ENCODE measurements around the gene SNN. TPM values are rescaled to one million over a fixed set of nuclear protein-coding genes. Genes with fewer than 3 reads are reported as not detected.
A peak's percentile ranks its signal among the peaks of the same experiment; 100 is the strongest.

The SNN gene
- total RNA-seq, 4 donors from 2014 or later: 30.7 to 66.9 (median 33.6) TPM

DNA sequence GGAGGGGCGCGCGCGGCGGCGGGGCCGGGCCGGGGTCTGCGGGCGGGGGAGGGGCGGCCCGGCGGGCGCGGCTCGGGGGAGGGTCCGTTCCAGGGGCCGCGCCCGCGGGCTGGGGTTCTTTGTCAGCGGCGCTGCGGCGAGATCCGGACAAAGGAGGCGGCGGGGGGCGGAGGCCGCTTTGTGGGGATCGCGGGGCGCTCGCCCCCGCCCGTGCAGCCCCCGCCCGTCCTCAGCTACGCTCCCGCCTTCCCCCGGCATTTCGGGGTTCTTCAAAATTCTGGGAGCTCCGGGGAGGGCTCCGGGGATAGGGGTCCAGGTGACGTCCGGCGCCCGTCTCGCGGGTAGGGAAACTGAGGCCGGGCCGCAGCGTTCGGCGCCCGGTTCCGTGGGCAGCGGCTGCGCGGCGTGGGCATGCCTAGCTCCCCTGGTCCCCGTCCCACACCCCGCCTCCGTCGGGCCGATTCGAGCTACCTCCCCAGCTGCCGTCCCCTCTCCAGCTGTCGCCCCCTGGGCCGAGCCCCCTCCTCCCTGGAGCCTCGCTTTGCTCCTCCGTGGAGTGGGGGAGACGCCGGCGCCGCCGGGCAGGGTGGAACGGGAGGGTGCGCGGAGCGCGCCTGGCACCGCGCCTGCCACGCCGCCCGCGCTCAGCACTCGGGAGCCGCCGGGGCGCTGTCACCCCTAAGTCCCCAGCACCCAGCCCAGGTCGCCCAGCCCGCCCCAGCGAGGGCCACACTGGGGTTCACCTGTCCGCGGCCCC lies 546 bp downstream of the SNN start:
- DNase-seq (ENCODE audit: extremely low spot score): no peak
- Histone ChIP-seq H3K4me3 (peak overlapping the region; percentile 73 to 99 (median 96)), H3K4me1 (peaks cover 56 to 61% (median 57%) of the 10 kb centered on the region in 4 donors), H3K9me3 (no peaks in the 10 kb centered on the region), H3K27me3 (no peaks in the 10 kb centered on the region), H3K36me3 (no peaks in the 10 kb centered on the region), H3K27ac (replicated peaks in 1 of 4) (peak overlapping the region; percentile 78 to 85 (median 84))
- WGBS: 0% methylated on average over 13 of the region's 97 CpGs
- TF ChIP-seq POLR2AphosphoS5 (IDR thresholded peaks at IDR 0.05) (no peak), POLR2A (IDR thresholded peaks at IDR 0.05; ENCODE audit: low read depth) (no peak), EP300 (IDR thresholded peaks at IDR 0.05) (no peak)
- TF ChIP-seq, protein P1, sequence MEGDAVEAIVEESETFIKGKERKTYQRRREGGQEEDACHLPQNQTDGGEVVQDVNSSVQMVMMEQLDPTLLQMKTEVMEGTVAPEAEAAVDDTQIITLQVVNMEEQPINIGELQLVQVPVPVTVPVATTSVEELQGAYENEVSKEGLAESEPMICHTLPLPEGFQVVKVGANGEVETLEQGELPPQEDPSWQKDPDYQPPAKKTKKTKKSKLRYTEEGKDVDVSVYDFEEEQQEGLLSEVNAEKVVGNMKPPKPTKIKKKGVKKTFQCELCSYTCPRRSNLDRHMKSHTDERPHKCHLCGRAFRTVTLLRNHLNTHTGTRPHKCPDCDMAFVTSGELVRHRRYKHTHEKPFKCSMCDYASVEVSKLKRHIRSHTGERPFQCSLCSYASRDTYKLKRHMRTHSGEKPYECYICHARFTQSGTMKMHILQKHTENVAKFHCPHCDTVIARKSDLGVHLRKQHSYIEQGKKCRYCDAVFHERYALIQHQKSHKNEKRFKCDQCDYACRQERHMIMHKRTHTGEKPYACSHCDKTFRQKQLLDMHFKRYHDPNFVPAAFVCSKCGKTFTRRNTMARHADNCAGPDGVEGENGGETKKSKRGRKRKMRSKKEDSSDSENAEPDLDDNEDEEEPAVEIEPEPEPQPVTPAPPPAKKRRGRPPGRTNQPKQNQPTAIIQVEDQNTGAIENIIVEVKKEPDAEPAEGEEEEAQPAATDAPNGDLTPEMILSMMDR (IDR thresholded peaks at IDR 0.05): no peak
- intact Hi-C loops (cut with DNase I): loop anchor here (10.0 kb wide), 1 partner anchor 724 kb away; the partner anchor contains the start of genes CLEC16A and DEXI

DNA sequence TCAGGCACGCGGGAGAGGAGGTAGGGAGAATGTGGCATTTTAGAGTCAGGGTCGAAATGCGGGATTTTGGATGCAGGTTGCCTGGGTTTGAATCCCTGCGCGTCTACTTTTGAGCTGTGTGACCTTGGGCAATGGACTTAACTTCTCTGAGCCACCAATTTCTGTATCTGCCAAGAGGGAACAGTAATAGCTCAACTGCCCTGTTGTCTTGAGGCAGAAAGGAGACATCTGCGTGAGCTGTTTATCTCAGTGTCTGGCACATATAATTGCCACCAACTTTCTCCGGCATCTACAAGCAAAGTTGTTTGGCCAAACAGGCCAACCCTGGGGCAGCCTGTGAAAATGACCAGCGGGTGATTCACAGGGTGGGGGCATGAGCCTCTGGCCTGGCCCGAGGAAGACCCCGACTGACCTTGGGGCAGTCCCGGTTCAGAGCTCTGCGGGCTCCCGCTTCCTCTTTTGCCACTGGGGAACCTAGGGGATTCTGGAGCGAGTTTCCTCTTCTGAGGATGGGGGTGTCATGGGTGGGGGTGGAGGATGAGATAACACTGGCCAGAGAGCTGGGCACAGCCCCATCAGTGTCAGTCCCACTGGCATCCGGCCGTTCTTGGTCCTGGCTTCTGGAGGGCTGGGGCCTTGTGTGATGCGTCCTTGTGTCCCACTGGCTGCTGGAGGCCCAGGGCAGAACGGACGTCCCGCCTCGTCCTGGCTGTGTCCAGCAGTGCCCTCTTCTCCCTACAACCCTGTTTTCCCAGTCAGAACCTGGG lies 1.3 kb downstream of the SNN start:
- Histone ChIP-seq H3K27ac (replicated peaks in 1 of 4) (peak overlapping the region; percentile 78 to 85 (median 84)), H3K4me3 (peak overlapping the region; percentile 73 to 99 (median 96)), H3K36me3 (no peaks in the 10 kb centered on the region), H3K27me3 (no peaks in the 10 kb centered on the region), H3K9me3 (no peaks in the 10 kb centered on the region), H3K4me1 (peaks cover 64 to 68% (median 65%) of the 10 kb centered on the region in 4 donors)
- intact Hi-C loops (cut with DNase I): loop anchor here (10.0 kb wide), 2 partner anchors 65 to 725 kb away; partner anchors contain the start of genes CLEC16A and DEXI
- peak; percentile 6 to 10 for TF ChIP-seq POLR2AphosphoS5 (IDR thresholded peaks at IDR 0.05)
- TF ChIP-seq, protein P1 (IDR thresholded peaks at IDR 0.05): no peak
- DNase-seq (ENCODE audit: extremely low spot score): no peak
- 50% methylated on average over 7 of the region's 22 CpGs for WGBS

DNA sequence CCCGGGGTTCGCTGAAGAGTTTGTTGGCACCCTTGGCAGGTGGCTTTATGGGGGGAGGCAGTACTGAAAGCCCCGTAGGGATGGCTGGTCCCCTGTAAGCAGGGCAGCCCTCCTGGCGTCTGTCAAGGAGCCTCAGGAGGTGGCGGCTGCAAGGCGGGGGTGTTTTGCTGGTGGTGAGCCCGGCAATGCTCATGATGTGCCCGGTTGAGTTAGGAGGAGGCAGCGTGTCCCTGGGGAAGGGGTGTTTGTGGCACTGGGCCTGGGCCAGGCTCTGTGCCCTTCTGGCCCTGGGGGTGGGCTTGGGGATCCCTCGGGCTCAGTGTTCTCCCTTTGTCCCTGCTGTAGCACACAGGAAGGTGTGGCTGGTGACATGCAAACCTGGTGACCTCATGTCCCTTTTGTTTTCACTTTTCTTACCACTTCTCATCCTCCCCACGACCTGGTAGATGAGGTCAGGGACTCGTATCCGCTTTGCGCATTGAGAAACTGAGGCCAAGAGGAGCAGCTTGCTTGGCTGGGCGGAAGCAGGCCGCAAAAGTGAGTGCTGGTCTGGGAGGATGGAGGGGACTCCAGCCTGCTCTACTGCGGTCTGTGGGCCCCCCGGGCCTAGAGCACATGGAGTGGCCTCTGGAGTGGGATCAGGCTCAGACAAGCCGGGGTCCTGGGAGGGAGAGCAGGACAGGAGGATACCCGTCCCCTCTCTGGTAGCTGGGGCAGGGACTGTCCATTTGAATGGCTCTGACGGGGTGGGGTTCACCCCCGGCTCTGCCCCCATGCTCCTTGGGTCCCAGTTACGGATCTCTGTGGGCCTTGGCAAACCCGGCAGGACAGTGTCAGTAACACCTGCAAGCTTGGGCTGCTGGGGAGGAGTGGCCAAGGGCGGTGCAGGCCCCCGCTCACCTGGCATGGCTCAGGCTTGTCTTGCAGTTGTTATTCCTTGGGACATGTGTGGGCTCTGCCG lies 2.2 kb downstream of the SNN start:
- Histone ChIP-seq H3K4me3 (peak overlapping the region; percentile 73 to 99 (median 96)), H3K27ac (replicated peaks in 1 of 4) (peak overlapping the region; percentile 78 to 85 (median 84)), H3K9me3 (no peaks in the 10 kb centered on the region), H3K4me1 (peaks cover 69 to 74% (median 71%) of the 10 kb centered on the region in 4 donors), H3K27me3 (no peaks in the 10 kb centered on the region), H3K36me3 (peaks cover 0 to under 1% (median under 1%) of the 10 kb centered on the region in 4 donors)
- WGBS: 65% methylated on average over 11 of the region's 27 CpGs
- intact Hi-C loops (cut with DNase I): loop anchor here (10.0 kb wide), 1 partner anchor 64 kb away; no protein-coding TSS in a partner anchor
- TF ChIP-seq POLR2AphosphoS5 (IDR thresholded peaks at IDR 0.05) (no peak), EP300 (IDR thresholded peaks at IDR 0.05) (no peak), POLR2A (IDR thresholded peaks at IDR 0.05; ENCODE audit: low read depth) (no peak)
- TF ChIP-seq, protein P1 (IDR thresholded peaks at IDR 0.05): no peak
- no peak for DNase-seq (ENCODE audit: extremely low spot score)

DNA sequence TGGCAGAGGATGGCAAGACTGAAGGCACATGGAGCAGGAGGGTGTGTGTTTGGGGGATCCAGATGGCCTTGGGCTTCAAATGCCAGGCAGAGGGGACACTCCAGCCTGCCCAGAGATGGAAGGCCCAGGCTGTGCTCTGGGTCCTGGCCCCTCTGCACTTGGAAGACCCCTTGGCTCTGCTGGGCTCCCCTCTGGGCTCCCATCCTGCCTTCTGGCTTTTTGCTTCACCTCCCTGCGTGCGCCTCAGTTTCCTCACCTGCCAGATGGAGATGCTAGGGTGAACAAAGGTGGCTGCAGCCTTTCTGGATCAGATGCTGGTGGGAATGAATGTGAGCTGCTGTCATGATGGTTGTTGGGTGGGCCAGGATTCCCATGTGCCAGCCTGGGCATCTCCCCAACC lies 3.0 kb downstream of the SNN start:
- no peak for DNase-seq (ENCODE audit: extremely low spot score)
- Histone ChIP-seq H3K4me3 (no peak overlapping the region), H3K27me3 (no peaks in the 10 kb centered on the region), H3K36me3 (peaks cover 0 to 9% (median 6%) of the 10 kb centered on the region in 4 donors), H3K9me3 (no peaks in the 10 kb centered on the region), H3K27ac (replicated peaks in 1 of 4) (peak overlapping the region in 3 of 4 donors; percentile 78 to 85 (median 84)), H3K4me1 (peaks cover 70 to 74% (median 74%) of the 10 kb centered on the region in 4 donors)
- WGBS: no CpG with 5 or more reads among the region's 2 CpGs
- intact Hi-C loops (cut with DNase I): loop anchor here (10.0 kb wide), 1 partner anchor 64 kb away; no protein-coding TSS in a partner anchor
- no peak for TF ChIP-seq POLR2AphosphoS5 (IDR thresholded peaks at IDR 0.05)
- no peak for TF ChIP-seq POLR2A (IDR thresholded peaks at IDR 0.05; ENCODE audit: low read depth)
- TF ChIP-seq, protein P1 (IDR thresholded peaks at IDR 0.05): no peak
- no peak for TF ChIP-seq EP300 (IDR thresholded peaks at IDR 0.05)
